ENCODE data around the gene TLE3. TPM values are rescaled to one million over a fixed set of nuclear protein-coding genes. Genes with fewer than 3 reads are reported as not detected.

Gene TLE3
- total and polyA plus RNA-seq, 2 donors (not counting 1 experiment from before 2014, with no cell fraction given): 14.6 to 16.5 TPM

GRCh38 chr15:70078578-70079417 is 18.9 kb downstream of the TLE3 start:
- Histone ChIP-seq H3K4me3 (replicated peaks in 1 of 4; ENCODE audit: control extremely low read depth in 1 of 4, insufficient read depth in 1 of 4, low read depth in 3 of 4, low read length in 4 of 4) (no peak overlapping the region), H3K4me1 (ENCODE audit: control insufficient read depth, extremely low read depth, insufficient read depth, low read length) (no peaks in the 10 kb centered on the region), H4K20me1 (ENCODE audit: control insufficient read depth, extremely low read depth, insufficient read depth, low read length) (no peaks in the 10 kb centered on the region), H3K27me3 (ENCODE audit: control insufficient read depth, insufficient read depth, low read length) (no peaks in the 10 kb centered on the region), H3K27ac (ENCODE audit: insufficient read depth, low read length) (no peak overlapping the region), H2AFZ (ENCODE audit: low read length) (no peak overlapping the region), H3K79me2 (ENCODE audit: control insufficient read depth, insufficient read depth, low read length) (no peaks in the 10 kb centered on the region), H3K9me3 (ENCODE audit: control insufficient read depth, insufficient read depth, low read depth, low read length) (no peaks in the 10 kb centered on the region), H3K4me2 (ENCODE audit: extremely low read depth, insufficient read depth, low read length) (no peak overlapping the region), H3K36me3 (ENCODE audit: control insufficient read depth, insufficient read depth, low read length) (peaks cover 15% of the 10 kb centered on the region), H3K9ac (ENCODE audit: insufficient read depth, low read length) (no peak overlapping the region)
- no peak for TF ChIP-seq EZH2 (IDR thresholded peaks at IDR 0.05; ENCODE audit: low read length, missing control alignments)
- no peak for TF ChIP-seq CTCF (conservative IDR thresholded peaks at IDR 0.05 in 1 of 2, IDR thresholded peaks at IDR 0.05 in 1 of 2; ENCODE audit: low read depth in 1 of 2, low read length in 2 of 2)
- DNase-seq (ENCODE audit: low read depth in 2 of 2): no peak

GRCh38 chr15:70077188-70078147 is 20.2 kb downstream of the TLE3 start:
- peaks cover 17% of the 10 kb centered on the region for H3K36me3 ChIP-seq (ENCODE audit: control insufficient read depth, insufficient read depth, low read length)
- H4K20me1 ChIP-seq (ENCODE audit: control insufficient read depth, extremely low read depth, insufficient read depth, low read length): no peaks in the 10 kb centered on the region

More at GRCh38 chr15:70077188-70078147, 20.2 kb downstream of the TLE3 start:
- Histone ChIP-seq H3K27me3 (ENCODE audit: control insufficient read depth, insufficient read depth, low read length) (no peaks in the 10 kb centered on the region), H3K4me3 (replicated peaks in 1 of 4; ENCODE audit: control extremely low read depth in 1 of 4, insufficient read depth in 1 of 4, low read depth in 3 of 4, low read length in 4 of 4) (no peak overlapping the region), H3K27ac (ENCODE audit: insufficient read depth, low read length) (no peak overlapping the region), H3K9ac (ENCODE audit: insufficient read depth, low read length) (no peak overlapping the region), H3K79me2 (ENCODE audit: control insufficient read depth, insufficient read depth, low read length) (no peaks in the 10 kb centered on the region), H3K4me2 (ENCODE audit: extremely low read depth, insufficient read depth, low read length) (no peak overlapping the region), H3K4me1 (ENCODE audit: control insufficient read depth, extremely low read depth, insufficient read depth, low read length) (no peaks in the 10 kb centered on the region), H2AFZ (ENCODE audit: low read length) (no peak overlapping the region), H3K9me3 (ENCODE audit: control insufficient read depth, insufficient read depth, low read depth, low read length) (no peaks in the 10 kb centered on the region)
- TF ChIP-seq CTCF (conservative IDR thresholded peaks at IDR 0.05 in 1 of 2, IDR thresholded peaks at IDR 0.05 in 1 of 2; ENCODE audit: low read depth in 1 of 2, low read length in 2 of 2) (no peak), EZH2 (IDR thresholded peaks at IDR 0.05; ENCODE audit: low read length, missing control alignments) (no peak)
- DNase-seq (ENCODE audit: low read depth in 2 of 2): no peak

All from fibroblast of lung (primary cell).